Breast epithelium (tissue), 3 donors: Measurements from ENCODE around the gene CCDC170.

Experiments used
- POLR2A ChIP-seq: fragments of 450-650 bp; IDR thresholded peaks from one replicate; pipeline ENCODE4 v1.6.1; 2016; ENCODE audit warnings: antibody characterized with exemption, mild to moderate bottlenecking, moderate library complexity
- POLR2AphosphoS5 ChIP-seq, 3 donors: sonication (generic); formaldehyde crosslinking; IDR thresholded peaks; one replicate each; pipeline ENCODE4 v1.6.1; 2017; ENCODE audit warnings: antibody characterized with exemption in 3 of 3
- TF ChIP-seq, protein P1 (sequence below), 3 donors: fragments of 450-650 bp; IDR thresholded peaks; one replicate each; pipeline ENCODE4 v1.5.1; 2016 to 2017; ENCODE audit warnings: antibody characterized with exemption in 3 of 3, mild to moderate bottlenecking in 3 of 3, moderate library complexity in 3 of 3

DNA sequence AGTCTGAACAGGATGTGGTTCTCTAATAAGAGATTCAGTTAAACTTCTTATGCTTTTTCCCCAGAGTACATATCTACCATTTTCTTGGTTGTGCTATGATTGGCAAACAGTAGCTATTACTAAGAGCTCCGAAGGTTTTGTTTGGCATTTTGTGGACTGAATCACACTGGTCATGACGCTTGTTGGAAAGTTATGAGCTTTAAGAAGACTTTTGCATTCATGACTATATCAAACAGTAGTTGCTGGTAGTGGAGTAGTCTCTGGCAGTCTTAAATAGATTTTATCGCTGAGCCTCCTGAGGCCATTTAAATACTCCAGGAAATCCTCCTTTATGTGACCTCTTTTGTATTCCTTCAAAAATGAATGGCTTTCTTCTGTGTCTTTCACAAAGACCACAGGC is 40.8 kb downstream of the CCDC170 start:
- TF ChIP-seq, protein P1, sequence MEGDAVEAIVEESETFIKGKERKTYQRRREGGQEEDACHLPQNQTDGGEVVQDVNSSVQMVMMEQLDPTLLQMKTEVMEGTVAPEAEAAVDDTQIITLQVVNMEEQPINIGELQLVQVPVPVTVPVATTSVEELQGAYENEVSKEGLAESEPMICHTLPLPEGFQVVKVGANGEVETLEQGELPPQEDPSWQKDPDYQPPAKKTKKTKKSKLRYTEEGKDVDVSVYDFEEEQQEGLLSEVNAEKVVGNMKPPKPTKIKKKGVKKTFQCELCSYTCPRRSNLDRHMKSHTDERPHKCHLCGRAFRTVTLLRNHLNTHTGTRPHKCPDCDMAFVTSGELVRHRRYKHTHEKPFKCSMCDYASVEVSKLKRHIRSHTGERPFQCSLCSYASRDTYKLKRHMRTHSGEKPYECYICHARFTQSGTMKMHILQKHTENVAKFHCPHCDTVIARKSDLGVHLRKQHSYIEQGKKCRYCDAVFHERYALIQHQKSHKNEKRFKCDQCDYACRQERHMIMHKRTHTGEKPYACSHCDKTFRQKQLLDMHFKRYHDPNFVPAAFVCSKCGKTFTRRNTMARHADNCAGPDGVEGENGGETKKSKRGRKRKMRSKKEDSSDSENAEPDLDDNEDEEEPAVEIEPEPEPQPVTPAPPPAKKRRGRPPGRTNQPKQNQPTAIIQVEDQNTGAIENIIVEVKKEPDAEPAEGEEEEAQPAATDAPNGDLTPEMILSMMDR (IDR thresholded peaks at IDR 0.05) = no peak
- no peak for TF ChIP-seq POLR2AphosphoS5 (IDR thresholded peaks at IDR 0.05)
- no peak for TF ChIP-seq POLR2A
